Fibroblast of skin of back (primary cell): ENCODE results near the gene MPDZ.

Source experiments
- DNase-seq: peaks from one replicate; pipeline ENCODE4 v3.0.0-alpha.2; 2013

Gene MPDZ

DNA sequence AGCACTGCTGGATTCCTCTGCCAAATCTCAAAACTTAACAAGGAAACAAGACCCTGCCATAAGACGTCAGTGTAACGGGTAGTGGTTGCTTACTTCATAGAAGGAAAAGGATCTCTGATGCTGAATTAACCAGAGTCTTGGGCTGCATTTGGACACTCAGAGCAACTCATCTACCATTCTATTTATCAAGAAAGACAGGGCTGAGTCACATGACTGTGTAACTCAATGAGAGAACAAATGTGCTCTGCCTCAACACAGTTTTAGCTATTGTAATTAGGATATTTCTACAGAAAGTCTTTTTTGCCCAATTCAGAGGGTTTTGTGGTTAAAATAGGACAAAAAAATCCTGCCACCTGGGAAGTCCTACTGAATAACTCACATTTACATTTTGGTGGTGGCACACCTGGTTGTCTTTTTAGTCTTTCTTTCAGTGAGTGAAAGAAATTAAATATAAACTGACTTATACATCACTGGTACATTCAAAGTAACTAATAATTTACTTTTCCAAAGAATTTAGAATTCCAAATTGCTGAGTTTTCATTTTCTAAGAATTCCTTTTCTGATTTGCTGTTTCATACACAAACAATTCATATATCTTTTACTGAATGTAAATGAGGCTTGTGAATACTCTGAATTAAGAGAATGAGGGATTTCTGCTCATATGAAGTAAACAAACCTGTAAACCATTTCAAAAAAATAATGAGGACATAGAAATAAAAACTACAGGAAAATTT is 104.4 kb downstream of the MPDZ start:
- no peak for DNase-seq

- DNase-seq: no peak
These were observed 105.9 kb downstream of the MPDZ start for GRCh38 chr9:13173553-13173952.

DNA sequence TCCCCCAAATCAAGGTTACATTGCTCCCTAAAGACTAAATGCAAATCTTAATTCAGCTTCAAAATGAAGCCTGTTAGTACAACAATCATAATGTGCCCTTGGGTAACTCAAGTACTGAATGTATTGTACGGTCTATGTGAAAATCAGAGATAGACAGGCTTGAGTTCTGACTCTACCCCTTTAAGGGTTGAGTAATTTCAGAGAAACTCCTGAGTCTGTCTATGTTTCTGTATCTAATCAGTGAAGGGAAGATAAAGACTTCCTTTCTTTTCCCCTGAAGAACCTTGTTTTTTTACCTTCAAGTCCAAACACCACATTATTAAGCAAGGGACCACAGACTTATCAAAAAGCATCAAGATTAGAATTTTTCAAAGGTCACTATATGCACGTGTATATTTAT is 108.2 kb downstream of the MPDZ start:
- DNase-seq: no peak

DNA sequence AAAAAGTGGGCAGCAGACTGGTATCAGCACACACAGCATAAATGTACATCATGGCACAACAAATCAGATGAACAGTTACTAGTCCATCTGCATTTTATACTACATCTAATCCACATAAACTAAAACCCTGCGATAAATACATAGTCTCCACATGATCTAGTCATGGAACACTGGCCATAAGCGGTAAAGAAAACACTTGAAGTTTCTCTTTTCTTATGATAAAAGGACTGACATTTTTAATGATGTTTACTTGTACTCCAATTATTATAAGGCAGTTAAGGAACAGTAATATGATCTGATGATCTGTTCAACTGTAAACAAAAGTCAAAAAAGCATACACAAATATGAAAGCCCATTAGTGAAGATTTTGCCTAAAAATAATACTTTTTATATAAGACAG is 112.5 kb downstream of the MPDZ start:
- no peak for DNase-seq

GRCh38 chr9:13165956-13166355 is 113.5 kb downstream of the MPDZ start:
- no peak for DNase-seq

- no peak for DNase-seq
These were observed 114.1 kb downstream of the MPDZ start for GRCh38 chr9:13165236-13165945.

DNA sequence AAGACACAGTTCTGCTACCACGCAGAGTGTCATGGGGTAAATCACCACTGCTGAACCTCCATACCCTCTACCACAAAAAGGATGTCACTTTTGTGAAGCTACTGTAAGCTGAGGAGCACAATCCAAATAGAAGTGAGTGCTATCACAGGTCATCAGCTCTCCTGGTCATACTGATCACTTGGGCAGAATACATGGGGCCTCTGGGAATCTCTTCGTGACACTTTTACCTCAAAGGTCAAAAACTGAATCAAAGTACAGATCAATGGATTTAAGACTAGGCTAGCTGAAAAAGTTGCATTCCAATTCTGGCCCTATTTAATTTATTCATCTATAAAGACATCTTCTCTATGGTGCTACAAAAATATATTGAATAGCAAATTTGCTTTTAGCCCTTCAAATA is 115.5 kb downstream of the MPDZ start:
- no peak for DNase-seq

GRCh38 chr9:13163287-13163686 is 116.2 kb downstream of the MPDZ start:
- no peak for DNase-seq

DNA sequence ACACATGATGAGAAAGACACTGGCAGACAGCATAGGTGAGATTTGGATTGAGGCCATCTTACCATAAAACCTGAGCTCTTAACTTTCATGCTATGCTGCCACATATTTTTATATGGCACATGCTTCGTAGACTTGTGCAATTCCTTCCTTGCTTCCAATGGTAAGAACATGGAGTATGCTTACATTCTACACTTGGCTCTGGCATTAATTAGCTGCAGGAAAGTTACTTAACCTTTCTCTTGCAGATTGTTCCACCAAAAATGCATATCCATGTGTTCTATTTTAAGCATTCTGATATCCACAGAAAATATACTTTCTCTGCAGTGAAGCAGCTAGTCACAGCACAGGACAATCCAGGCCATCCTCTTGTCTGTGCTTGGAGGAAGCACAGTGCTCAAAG is 119.4 kb downstream of the MPDZ start:
- DNase-seq: no peak

GRCh38 chr9:13158986-13159385 is 120.5 kb downstream of the MPDZ start:
- no peak for DNase-seq

GRCh38 chr9:13151489-13151888 is 128.0 kb downstream of the MPDZ start:
- DNase-seq: no peak

DNA sequence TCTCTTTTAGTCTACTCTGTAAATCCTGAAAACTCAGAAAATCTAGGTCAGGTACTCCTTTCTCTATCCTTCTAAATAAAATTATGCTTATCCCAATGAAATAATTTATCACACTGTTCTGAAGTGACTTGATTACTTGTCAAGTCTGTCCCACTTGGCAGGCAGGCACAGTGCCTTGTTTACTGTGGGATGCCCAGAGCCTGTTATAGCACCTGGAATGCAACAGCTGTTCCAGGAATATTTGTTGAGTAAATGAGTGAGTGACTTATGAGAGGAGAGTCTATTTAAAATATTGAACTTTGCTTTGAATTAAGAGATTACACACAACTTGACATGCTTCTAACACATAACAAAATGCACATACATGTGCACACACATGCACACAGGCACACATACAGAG is 130.0 kb downstream of the MPDZ start:
- no peak for DNase-seq

DNA sequence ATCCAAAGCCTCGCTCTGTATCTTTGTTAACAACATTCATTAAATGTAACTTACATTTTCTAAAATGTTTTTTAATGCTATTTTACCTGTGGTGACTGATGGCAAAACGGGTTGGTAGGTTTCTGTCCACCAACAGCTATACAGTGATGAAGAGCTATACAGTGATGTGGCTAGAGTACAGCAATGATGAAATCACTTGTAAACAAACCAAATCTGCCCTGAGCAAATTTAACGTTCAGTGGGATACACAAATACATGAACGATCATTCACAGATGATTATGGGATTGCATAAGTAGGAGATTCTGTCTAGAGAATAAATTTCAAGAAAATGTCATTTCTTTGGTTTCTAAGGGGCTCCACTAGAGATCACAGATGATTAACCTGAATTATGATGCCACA is 132.7 kb downstream of the MPDZ start:
- DNase-seq: no peak

GRCh38 chr9:13145340-13145739 is 134.2 kb downstream of the MPDZ start:
- DNase-seq: no peak

GRCh38 chr9:13144166-13144775 is 135.2 kb downstream of the MPDZ start:
- no peak for DNase-seq

GRCh38 chr9:13143281-13143680 is 136.2 kb downstream of the MPDZ start:
- no peak for DNase-seq

- no peak for DNase-seq
These were observed 136.7 kb downstream of the MPDZ start for GRCh38 chr9:13142776-13143175.

- peak; percentile 21 for DNase-seq
These were observed 137.9 kb downstream of the MPDZ start for GRCh38 chr9:13141629-13142028.

DNA sequence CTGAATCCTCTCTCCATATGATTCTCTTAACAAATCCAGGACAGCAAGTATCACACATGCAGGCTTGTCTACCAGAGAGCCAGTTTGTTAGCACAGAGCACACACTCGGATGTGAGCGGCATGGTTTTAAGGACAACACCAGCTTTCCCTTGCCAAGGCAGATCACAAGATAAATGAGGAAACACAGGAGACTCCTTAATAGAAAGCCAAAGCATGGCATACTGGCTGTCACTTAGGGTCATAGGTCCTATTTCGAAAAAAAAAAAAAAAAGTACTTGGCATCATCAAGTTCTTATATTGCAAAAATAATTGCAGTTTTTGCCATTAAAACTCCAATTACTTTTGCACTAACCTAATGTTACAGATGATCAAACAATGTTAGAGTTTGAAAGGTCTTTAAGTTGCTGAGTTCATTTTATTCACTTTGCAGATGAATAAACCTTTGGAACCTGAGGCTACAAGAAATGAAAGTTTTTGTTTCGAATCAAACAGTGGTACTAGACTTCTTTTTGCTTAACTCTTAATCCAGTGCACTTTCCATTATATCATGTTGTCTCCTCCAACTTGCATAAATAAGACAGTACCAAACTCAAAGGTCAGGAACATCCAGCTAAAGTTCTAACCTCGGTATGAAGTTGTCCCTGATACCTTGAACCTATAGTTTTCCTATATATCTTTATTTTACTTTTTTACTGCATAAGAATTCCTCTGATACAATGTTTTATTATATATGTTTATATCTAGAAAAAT is 138.5 kb downstream of the MPDZ start:
- DNase-seq: no peak

DNA sequence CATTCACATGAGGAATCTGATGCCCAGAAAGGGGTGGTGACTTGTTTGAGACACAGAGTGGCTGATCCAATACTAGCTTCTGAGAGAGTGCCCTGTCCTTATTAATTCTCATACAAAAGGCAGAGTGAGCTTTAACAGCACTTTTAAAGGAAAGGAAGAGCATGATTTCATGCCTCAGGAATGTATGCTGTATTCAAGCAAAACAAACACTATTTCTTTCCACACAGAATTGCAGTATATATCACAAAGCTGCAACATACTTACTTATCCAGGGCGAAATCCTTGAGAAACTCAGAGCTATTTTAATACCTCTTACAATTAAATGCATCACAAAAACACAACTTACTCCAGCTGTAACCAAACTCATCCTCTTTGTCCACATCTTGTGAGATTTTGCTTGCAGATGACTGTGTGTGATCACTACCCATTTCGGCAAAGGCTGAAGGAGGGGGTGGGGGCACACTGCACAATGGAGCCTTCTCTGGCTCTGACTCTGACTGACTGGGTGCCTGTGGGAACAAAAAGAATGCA is 139.8 kb downstream of the MPDZ start:
- peak; percentile 91 for DNase-seq

DNA sequence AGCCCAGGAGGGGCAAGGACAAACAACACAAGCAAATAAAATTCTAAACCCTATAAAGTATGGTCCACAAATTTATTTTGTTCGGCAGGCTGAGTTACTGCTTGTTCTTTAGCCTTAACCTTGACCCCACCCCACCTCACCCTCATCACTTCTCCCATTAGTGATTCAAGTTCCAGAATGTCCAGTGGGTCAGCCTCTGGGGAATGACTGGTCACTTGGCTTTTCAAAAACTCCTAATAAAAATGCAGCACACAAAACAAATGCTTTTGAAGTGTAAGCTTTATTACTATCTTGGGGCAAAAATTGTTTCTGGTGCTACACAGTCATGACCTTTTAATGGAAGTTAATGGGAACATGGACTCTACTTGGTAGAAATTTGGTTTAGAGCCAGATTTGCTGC is 142.1 kb downstream of the MPDZ start:
- DNase-seq: no peak

DNA sequence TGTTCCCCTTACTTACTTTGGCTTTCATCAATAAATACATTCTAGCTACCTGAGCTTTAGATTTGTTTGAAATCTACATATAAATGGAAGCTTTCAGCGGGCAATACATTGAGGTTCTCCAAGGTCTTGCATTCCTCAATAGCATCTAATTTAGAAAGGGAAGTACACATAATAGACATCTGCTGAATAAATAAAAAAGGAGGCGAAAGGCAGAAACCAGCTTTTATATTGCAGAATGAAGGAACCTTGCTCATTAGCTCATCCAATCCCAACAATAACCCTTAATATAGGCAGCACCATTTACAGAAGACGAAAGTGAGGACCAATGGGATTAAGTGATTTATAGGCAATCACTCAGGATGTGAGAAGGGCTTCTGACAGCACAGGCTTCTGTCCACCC is 147.5 kb downstream of the MPDZ start:
- no peak for DNase-seq

GRCh38 chr9:13131416-13131815 is 148.1 kb downstream of the MPDZ start:
- DNase-seq: no peak
